ENCODE data around the gene MLXIP. TPM values are rescaled to one million over a fixed set of nuclear protein-coding genes. Genes with fewer than 3 reads are reported as not detected.

Gene MLXIP
- total and polyA plus RNA-seq, 2 donors from 2014 or later = 10.9 to 67.6 TPM

DNA sequence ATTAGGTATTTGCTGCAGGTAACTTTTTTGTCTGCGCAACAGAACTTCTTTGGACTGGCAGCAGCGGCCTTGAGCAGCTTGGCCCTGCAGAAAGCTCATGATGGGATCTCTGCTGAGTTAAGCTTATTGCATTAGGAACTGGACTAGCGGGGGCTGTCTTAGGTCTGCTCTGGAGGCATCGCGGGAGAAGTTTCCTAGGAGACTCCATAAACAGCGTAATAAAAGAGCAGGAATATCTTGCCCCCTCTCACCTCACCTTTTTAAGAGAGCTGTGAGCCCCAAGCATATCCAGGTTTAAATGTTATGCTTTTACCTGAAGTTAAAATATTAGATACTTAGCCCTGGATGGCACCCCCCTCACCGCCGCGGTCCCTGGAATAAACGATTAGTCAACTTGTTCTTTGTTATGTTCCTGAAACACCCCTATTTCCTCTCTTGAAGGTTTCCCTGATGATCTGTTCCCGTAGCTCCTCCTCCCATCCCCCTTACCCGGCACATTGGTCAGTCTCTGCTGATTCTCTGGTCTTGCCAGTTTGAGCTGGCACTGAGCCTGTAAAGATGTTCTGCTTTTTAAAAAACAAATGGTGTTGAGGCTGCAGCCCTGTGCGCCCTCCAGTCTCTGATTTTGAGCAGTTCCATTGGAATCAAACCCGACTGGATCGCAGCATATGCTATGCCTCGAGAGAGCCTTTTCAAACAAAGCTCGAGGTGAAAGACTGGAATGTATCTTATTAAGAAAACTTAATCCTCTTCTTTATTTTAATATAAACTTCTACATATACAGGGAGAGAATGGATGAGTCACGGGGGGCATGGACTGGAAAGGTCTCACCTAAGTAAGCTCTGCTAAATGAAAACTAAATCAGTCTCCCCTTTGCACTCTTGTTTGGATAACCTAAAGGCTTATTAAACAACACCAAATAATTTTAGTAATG, 1.9 kb downstream of the MLXIP start:
- H3K9me3 ChIP-seq (ENCODE audit: control insufficient read depth in 2 of 3, insufficient read depth in 1 of 3, low read length in 3 of 3) = no peaks in the 10 kb centered on the region
- peak in 4 of 5 donors; percentile 26 to 76 (median 60) for DNase-seq
- peak overlapping the region; percentile 46 to 59 for H3K27ac ChIP-seq (ENCODE audit: low read depth in 2 of 2, low read length in 2 of 2)
- intact Hi-C loops (cut with DNase I) = no loop called here
- no peaks in the 10 kb centered on the region for H3K27me3 ChIP-seq (ENCODE audit: control insufficient read depth, insufficient read depth, low read length)
- peak overlapping the region; percentile 46 to 93 (median 89) for H3K9ac ChIP-seq (ENCODE audit: low read length in 3 of 3)
- TF ChIP-seq, protein P1, sequence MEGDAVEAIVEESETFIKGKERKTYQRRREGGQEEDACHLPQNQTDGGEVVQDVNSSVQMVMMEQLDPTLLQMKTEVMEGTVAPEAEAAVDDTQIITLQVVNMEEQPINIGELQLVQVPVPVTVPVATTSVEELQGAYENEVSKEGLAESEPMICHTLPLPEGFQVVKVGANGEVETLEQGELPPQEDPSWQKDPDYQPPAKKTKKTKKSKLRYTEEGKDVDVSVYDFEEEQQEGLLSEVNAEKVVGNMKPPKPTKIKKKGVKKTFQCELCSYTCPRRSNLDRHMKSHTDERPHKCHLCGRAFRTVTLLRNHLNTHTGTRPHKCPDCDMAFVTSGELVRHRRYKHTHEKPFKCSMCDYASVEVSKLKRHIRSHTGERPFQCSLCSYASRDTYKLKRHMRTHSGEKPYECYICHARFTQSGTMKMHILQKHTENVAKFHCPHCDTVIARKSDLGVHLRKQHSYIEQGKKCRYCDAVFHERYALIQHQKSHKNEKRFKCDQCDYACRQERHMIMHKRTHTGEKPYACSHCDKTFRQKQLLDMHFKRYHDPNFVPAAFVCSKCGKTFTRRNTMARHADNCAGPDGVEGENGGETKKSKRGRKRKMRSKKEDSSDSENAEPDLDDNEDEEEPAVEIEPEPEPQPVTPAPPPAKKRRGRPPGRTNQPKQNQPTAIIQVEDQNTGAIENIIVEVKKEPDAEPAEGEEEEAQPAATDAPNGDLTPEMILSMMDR (IDR thresholded peaks at IDR 0.05; ENCODE audit: borderline replicate concordance, extremely low read depth, insufficient read depth) = no peak
- H3K4me1 ChIP-seq (ENCODE audit: control insufficient read depth in 2 of 3, insufficient read depth in 2 of 3, low read depth in 1 of 3, low read length in 3 of 3) = peaks cover 0 to 28% (median 14%) of the 10 kb centered on the region in 3 donors
- H3K36me3 ChIP-seq (ENCODE audit: control insufficient read depth in 2 of 3, insufficient read depth in 3 of 3, low read length in 3 of 3) = peaks cover 0 to 4% (median 2%) of the 10 kb centered on the region in 3 donors
- H3K4me3 ChIP-seq (ENCODE audit: low read length in 3 of 3) = peak overlapping the region; percentile 78 to 94 (median 83)
- FAIRE-seq = no peak

DNA sequence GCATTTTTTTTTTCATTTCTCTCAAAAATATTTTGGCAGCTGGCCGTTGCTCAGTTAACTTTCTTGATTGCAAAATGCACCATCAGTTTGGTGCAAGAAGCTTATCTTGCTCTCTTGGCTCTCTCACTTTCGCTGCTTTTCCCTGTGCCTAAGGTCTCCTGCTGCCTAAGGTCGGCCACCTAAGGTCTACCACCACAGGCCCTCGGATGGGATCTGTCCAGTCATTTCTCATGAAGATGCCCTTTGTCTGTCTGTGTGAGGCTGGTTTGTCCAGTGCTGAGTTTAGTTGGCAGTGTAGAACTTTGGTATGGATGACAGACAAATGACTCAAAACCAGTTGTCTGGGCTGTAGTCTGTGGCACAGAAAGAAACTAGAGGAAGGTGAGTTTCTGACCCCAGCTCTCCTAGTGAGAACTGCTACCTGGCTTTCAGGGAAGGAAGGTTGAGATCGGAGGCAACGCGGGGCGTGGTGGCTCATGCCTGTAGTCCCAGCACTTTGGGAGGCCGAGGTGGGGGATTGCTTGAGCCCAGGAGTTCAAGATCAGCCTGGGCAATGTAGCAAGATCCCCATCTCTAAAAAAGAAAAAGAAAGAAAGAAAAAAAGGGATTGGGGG, 2.6 kb downstream of the MLXIP start:
- no peaks in the 10 kb centered on the region for H3K9me3 ChIP-seq (ENCODE audit: control insufficient read depth in 2 of 3, insufficient read depth in 1 of 3, low read length in 3 of 3)
- H3K27me3 ChIP-seq (ENCODE audit: control insufficient read depth, insufficient read depth, low read length) = no peaks in the 10 kb centered on the region
- DNase-seq (no peak), FAIRE-seq (no peak)
- peak overlapping the region; percentile 7 to 35 for H3K27ac ChIP-seq (ENCODE audit: low read depth in 2 of 2, low read length in 2 of 2)
- H3K4me1 ChIP-seq (ENCODE audit: control insufficient read depth in 2 of 3, insufficient read depth in 2 of 3, low read depth in 1 of 3, low read length in 3 of 3) = peaks cover 0 to 31% (median 14%) of the 10 kb centered on the region in 3 donors
- peak overlapping the region in 1 of 3 donors; percentile 12 for H3K9ac ChIP-seq (ENCODE audit: low read length in 3 of 3)
- intact Hi-C loops (cut with DNase I) = no loop called here
- peaks cover 0 to 4% (median 2%) of the 10 kb centered on the region in 3 donors for H3K36me3 ChIP-seq (ENCODE audit: control insufficient read depth in 2 of 3, insufficient read depth in 3 of 3, low read length in 3 of 3)
- peak overlapping the region in 2 of 3 donors; percentile 83 to 94 for H3K4me3 ChIP-seq (ENCODE audit: low read length in 3 of 3)
- TF ChIP-seq, protein P1 (IDR thresholded peaks at IDR 0.05; ENCODE audit: borderline replicate concordance, extremely low read depth, insufficient read depth) = no peak

DNA sequence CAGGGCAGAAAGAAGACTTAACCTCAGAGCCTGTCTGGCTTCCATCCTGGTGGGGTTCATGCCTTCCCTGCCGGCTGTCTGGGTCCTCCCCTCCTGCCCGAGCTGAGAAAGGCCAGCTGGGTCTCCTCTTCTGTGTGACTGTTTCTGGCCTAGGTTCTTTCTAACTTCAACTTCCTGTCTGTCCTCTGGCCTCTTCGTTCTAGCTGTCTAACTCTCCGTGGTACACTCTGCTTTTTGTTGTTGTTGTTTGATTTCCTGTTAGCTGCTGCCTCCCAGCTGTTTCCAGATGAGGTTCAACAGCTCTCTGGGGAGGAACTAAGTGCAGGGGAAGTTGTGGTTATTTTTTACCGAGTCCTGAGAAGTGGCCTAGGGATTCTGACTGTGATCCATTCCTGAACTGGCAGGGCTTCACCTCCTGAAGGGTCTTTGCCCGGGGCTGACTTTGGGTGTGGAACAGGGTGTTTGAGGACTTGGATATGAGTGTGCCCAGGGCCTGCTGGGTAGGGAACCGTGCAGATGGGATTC, 3.2 kb downstream of the MLXIP start:
- intact Hi-C loops (cut with DNase I) = no loop called here
- peaks cover 0 to 4% (median 2%) of the 10 kb centered on the region in 3 donors for H3K36me3 ChIP-seq (ENCODE audit: control insufficient read depth in 2 of 3, insufficient read depth in 3 of 3, low read length in 3 of 3)
- TF ChIP-seq, protein P1 (IDR thresholded peaks at IDR 0.05; ENCODE audit: borderline replicate concordance, extremely low read depth, insufficient read depth) = no peak
- FAIRE-seq = no peak
- no peaks in the 10 kb centered on the region for H3K27me3 ChIP-seq (ENCODE audit: control insufficient read depth, insufficient read depth, low read length)
- H3K9me3 ChIP-seq (ENCODE audit: control insufficient read depth in 2 of 3, insufficient read depth in 1 of 3, low read length in 3 of 3) = no peaks in the 10 kb centered on the region
- peak in 4 of 5 donors; percentile 61 to 92 (median 82) for DNase-seq
- peak overlapping the region; percentile 18 to 83 (median 47) for H3K4me3 ChIP-seq (ENCODE audit: low read length in 3 of 3)
- H3K4me1 ChIP-seq (ENCODE audit: control insufficient read depth in 2 of 3, insufficient read depth in 2 of 3, low read depth in 1 of 3, low read length in 3 of 3) = peaks cover 0 to 32% (median 20%) of the 10 kb centered on the region in 3 donors
- H3K27ac ChIP-seq (ENCODE audit: low read depth in 2 of 2, low read length in 2 of 2) = peak overlapping the region; percentile 7 to 35
- peak overlapping the region in 2 of 3 donors; percentile 12 to 55 for H3K9ac ChIP-seq (ENCODE audit: low read length in 3 of 3)
